ENCODE data around the gene COL6A3.
"Not testable (repeated sequence)": the region's sequence is repeated elsewhere in the genome, so short reads cannot be mapped to it uniquely, and the experiment has no call there.

The COL6A3 gene

GRCh38 chr2:237378650-237379049, 35.3 kb downstream of the COL6A3 start:
- DNase-seq, result no peak

GRCh38 chr2:237374284-237375060, 39.5 kb downstream of the COL6A3 start:
- no peak for DNase-seq

- DNase-seq, result no peak
Measured at GRCh38 chr2:237371856-237372255, 42.1 kb downstream of the COL6A3 start.

- DNase-seq, result no peak
Measured at GRCh38 chr2:237365671-237366070, 48.3 kb downstream of the COL6A3 start.

GRCh38 chr2:237364655-237365054, 49.3 kb downstream of the COL6A3 start:
- DNase-seq, result no peak

GRCh38 chr2:237361194-237362004, 52.6 kb downstream of the COL6A3 start:
- DNase-seq, result no peak

- DNase-seq, result no peak
Measured at GRCh38 chr2:237359894-237360780, 53.8 kb downstream of the COL6A3 start.

GRCh38 chr2:237359518-237359840, 54.5 kb downstream of the COL6A3 start:
- DNase-seq, result no peak

- DNase-seq, result no peak
Measured at GRCh38 chr2:237358721-237359517, 55.0 kb downstream of the COL6A3 start.

- DNase-seq, result no peak
Measured at GRCh38 chr2:237355701-237356100, 58.3 kb downstream of the COL6A3 start.

- DNase-seq, result no peak
Measured at GRCh38 chr2:237354892-237355291, 59.1 kb downstream of the COL6A3 start.

GRCh38 chr2:237354172-237354571, 59.8 kb downstream of the COL6A3 start:
- not testable (repeated sequence) for DNase-seq

GRCh38 chr2:237353215-237353614, 60.7 kb downstream of the COL6A3 start:
- DNase-seq, result no peak

- DNase-seq, result no peak
Measured at GRCh38 chr2:237352279-237352845, 61.6 kb downstream of the COL6A3 start.

- DNase-seq, result no peak
Measured at GRCh38 chr2:237351796-237352195, 62.2 kb downstream of the COL6A3 start.

- no peak for DNase-seq
Measured at GRCh38 chr2:237351046-237351445, 62.9 kb downstream of the COL6A3 start.

GRCh38 chr2:237350597-237350996, 63.4 kb downstream of the COL6A3 start:
- no peak for DNase-seq

- no peak for DNase-seq
Measured at GRCh38 chr2:237350070-237350469, 63.9 kb downstream of the COL6A3 start.

GRCh38 chr2:237348281-237348865, 65.6 kb downstream of the COL6A3 start:
- DNase-seq, result no peak

GRCh38 chr2:237345891-237346640, 67.9 kb downstream of the COL6A3 start:
- no peak for DNase-seq

- DNase-seq, result no peak
Measured at GRCh38 chr2:237345411-237345810, 68.6 kb downstream of the COL6A3 start.
